SJCRH30 (cell line): Measurements from ENCODE around the gene ECEL1. TPM values are rescaled to one million over a fixed set of nuclear protein-coding genes. Genes with fewer than 3 reads are reported as not detected.
"Not testable (repeated sequence)": the region's sequence is repeated elsewhere in the genome, so short reads cannot be mapped to it uniquely, and the experiment has no call there.

Experiments
- DNase-seq, 2 experiments: peaks; one replicate each; pipeline ENCODE4 v3.0.0-alpha.2; 2015 to 2020
- H3K27ac ChIP-seq: fragments of 250-450 bp; sonication (Bioruptor Pico); 2 replicates; pipeline ENCODE4 v1.5.1; 2020; ENCODE audit warnings: mild to moderate bottlenecking, moderate library complexity
- H3K27me3 ChIP-seq: fragments of 250-450 bp; sonication (Bioruptor Pico); 2 replicates; pipeline ENCODE4 v1.5.1; 2020; ENCODE audit warnings: mild to moderate bottlenecking, moderate library complexity
- H3K36me3 ChIP-seq: fragments of 250-450 bp; sonication (Bioruptor Pico); 2 replicates; pipeline ENCODE4 v1.5.1; 2020; ENCODE audit warnings: mild to moderate bottlenecking, moderate library complexity
- H3K4me1 ChIP-seq: fragments of 250-450 bp; sonication (Bioruptor Pico); 2 replicates; pipeline ENCODE4 v1.5.1; 2020; ENCODE audit warnings: mild to moderate bottlenecking, moderate library complexity
- H3K4me3 ChIP-seq: fragments of 250-450 bp; sonication (Bioruptor Pico); 2 replicates; pipeline ENCODE4 v1.5.1; 2020; ENCODE audit warnings: mild to moderate bottlenecking, moderate library complexity
- H3K9me3 ChIP-seq: fragments of 250-450 bp; sonication (Bioruptor Pico); replicated peaks from 2 replicates; pipeline ENCODE4 v1.5.1; 2020; ENCODE audit warnings: mild to moderate bottlenecking, moderate library complexity
- total RNA-seq: library from RNA; depleted of rRNA; stranded (reverse); fragments of >200 nt; shearing (Covaris generic); gene quantifications from 2 replicates; pipeline ENCODE4 v1.2.3, GENCODE V29; 2014

Gene ECEL1
- total RNA-seq, 1 experiment from 2014 or later = not detected

- not testable (repeated sequence) for H3K4me3 ChIP-seq, H3K9me3 ChIP-seq, H3K27ac ChIP-seq, H3K36me3 ChIP-seq, H3K27me3 ChIP-seq, H3K4me1 ChIP-seq
- DNase-seq = peak; percentile 71 to 72
These were observed 45.2 kb downstream of the ECEL1 start for GRCh38 chr2:232442431-232442830.

- not testable (repeated sequence) for H3K4me1 ChIP-seq, H3K36me3 ChIP-seq, H3K9me3 ChIP-seq, H3K27ac ChIP-seq, DNase-seq, H3K4me3 ChIP-seq
- H3K27me3 ChIP-seq = peaks cover 14% of the 10 kb centered on the region
These were observed 45.7 kb downstream of the ECEL1 start for GRCh38 chr2:232441922-232442321.

- H3K27me3 ChIP-seq = peaks cover 13% of the 10 kb centered on the region
- no peaks in the 10 kb centered on the region for H3K36me3 ChIP-seq
- DNase-seq = no peak
- H3K4me3 ChIP-seq = no peak overlapping the region
- no peak overlapping the region for H3K27ac ChIP-seq
- no peaks in the 10 kb centered on the region for H3K9me3 ChIP-seq
- H3K4me1 ChIP-seq = peaks cover 5% of the 10 kb centered on the region; the same call in 1 of the 2 replicates
These were observed 46.4 kb downstream of the ECEL1 start for GRCh38 chr2:232441147-232441651.

GRCh38 chr2:232440220-232441018 lies 47.2 kb downstream of the ECEL1 start:
- H3K27ac ChIP-seq, H3K36me3 ChIP-seq, H3K9me3 ChIP-seq, H3K4me3 ChIP-seq, H3K4me1 ChIP-seq: not testable (repeated sequence)
- peak; percentile 80 to 89 for DNase-seq
- peaks cover 19% of the 10 kb centered on the region for H3K27me3 ChIP-seq

- H3K4me1 ChIP-seq = peaks cover 5% of the 10 kb centered on the region; the same call in 1 of the 2 replicates
- no peaks in the 10 kb centered on the region for H3K36me3 ChIP-seq
- H3K9me3 ChIP-seq = no peaks in the 10 kb centered on the region
- no peak for DNase-seq
- H3K4me3 ChIP-seq = no peak overlapping the region
- H3K27me3 ChIP-seq = peaks cover 21% of the 10 kb centered on the region
- H3K27ac ChIP-seq = no peak overlapping the region
These were observed 47.9 kb downstream of the ECEL1 start for GRCh38 chr2:232439758-232440135.

- Histone ChIP-seq H3K36me3 (no peaks in the 10 kb centered on the region), H3K4me3 (no peak overlapping the region), H3K27ac (no peak overlapping the region), H3K27me3 (peaks cover 21% of the 10 kb centered on the region), H3K9me3 (no peaks in the 10 kb centered on the region), H3K4me1 (peaks cover 3% of the 10 kb centered on the region; the same call in 1 of the 2 replicates)
- peak; percentile 57 to 70 for DNase-seq
These were observed 48.5 kb downstream of the ECEL1 start for GRCh38 chr2:232438951-232439757.

- Histone ChIP-seq H3K27me3 (peaks cover 21% of the 10 kb centered on the region), H3K27ac (no peak overlapping the region), H3K4me1 (no peaks in the 10 kb centered on the region), H3K4me3 (no peak overlapping the region), H3K9me3 (no peaks in the 10 kb centered on the region), H3K36me3 (no peaks in the 10 kb centered on the region)
- no peak for DNase-seq
These were observed 49.5 kb downstream of the ECEL1 start for GRCh38 chr2:232438091-232438490.

GRCh38 chr2:232437195-232437571 lies 50.5 kb downstream of the ECEL1 start:
- H3K9me3 ChIP-seq = no peaks in the 10 kb centered on the region
- no peaks in the 10 kb centered on the region for H3K36me3 ChIP-seq
- no peak overlapping the region for H3K4me3 ChIP-seq
- DNase-seq = no peak
- H3K4me1 ChIP-seq = no peaks in the 10 kb centered on the region
- H3K27ac ChIP-seq = no peak overlapping the region
- H3K27me3 ChIP-seq = peaks cover 25% of the 10 kb centered on the region

GRCh38 chr2:232436381-232437194 lies 51.0 kb downstream of the ECEL1 start:
- DNase-seq = no peak
- Histone ChIP-seq H3K4me1 (no peaks in the 10 kb centered on the region), H3K27ac (no peak overlapping the region), H3K36me3 (no peaks in the 10 kb centered on the region), H3K9me3 (no peaks in the 10 kb centered on the region), H3K4me3 (no peak overlapping the region), H3K27me3 (peaks cover 25% of the 10 kb centered on the region)

GRCh38 chr2:232435805-232436204 lies 51.8 kb downstream of the ECEL1 start:
- Histone ChIP-seq H3K4me3 (no peak overlapping the region), H3K36me3 (no peaks in the 10 kb centered on the region), H3K27ac (no peak overlapping the region), H3K27me3 (peaks cover 25% of the 10 kb centered on the region), H3K4me1 (no peaks in the 10 kb centered on the region), H3K9me3 (no peaks in the 10 kb centered on the region)
- DNase-seq = no peak

- Histone ChIP-seq H3K36me3 (no peaks in the 10 kb centered on the region), H3K9me3 (no peaks in the 10 kb centered on the region), H3K4me1 (no peaks in the 10 kb centered on the region), H3K4me3 (no peak overlapping the region), H3K27ac (no peak overlapping the region), H3K27me3 (peaks cover 25% of the 10 kb centered on the region)
- no peak for DNase-seq
These were observed 52.3 kb downstream of the ECEL1 start for GRCh38 chr2:232435375-232435648.

- H3K4me1 ChIP-seq = no peaks in the 10 kb centered on the region
- no peaks in the 10 kb centered on the region for H3K36me3 ChIP-seq
- no peak for DNase-seq
- H3K27me3 ChIP-seq = peaks cover 25% of the 10 kb centered on the region
- no peak overlapping the region for H3K27ac ChIP-seq
- H3K9me3 ChIP-seq = no peaks in the 10 kb centered on the region
- no peak overlapping the region for H3K4me3 ChIP-seq
These were observed 52.9 kb downstream of the ECEL1 start for GRCh38 chr2:232434563-232435374.

GRCh38 chr2:232434091-232434490 lies 53.5 kb downstream of the ECEL1 start:
- Histone ChIP-seq H3K27me3 (peaks cover 22% of the 10 kb centered on the region), H3K27ac (no peak overlapping the region), H3K4me1 (no peaks in the 10 kb centered on the region), H3K36me3 (no peaks in the 10 kb centered on the region), H3K9me3 (no peaks in the 10 kb centered on the region), H3K4me3 (no peak overlapping the region)
- DNase-seq = no peak

GRCh38 chr2:232433622-232434021 lies 54.0 kb downstream of the ECEL1 start:
- not testable (repeated sequence) for H3K36me3 ChIP-seq, H3K27ac ChIP-seq, H3K9me3 ChIP-seq, H3K4me1 ChIP-seq, DNase-seq, H3K4me3 ChIP-seq
- H3K27me3 ChIP-seq = peaks cover 21% of the 10 kb centered on the region
